Measurements from ENCODE around the gene TLR4. TPM values are rescaled to one million over a fixed set of nuclear protein-coding genes. Genes with fewer than 3 reads are reported as not detected.

TLR4 gene
- total and polyA plus RNA-seq, 7 donors, result 1.5 to 8.3 (median 4.8) TPM

GRCh38 chr9:117771136-117771535, 66.9 kb downstream of the TLR4 start:
- WGBS, 3 donors, result 44 to 78% (median 70%) methylated on average over 4 of the region's 4 CpGs
- Histone ChIP-seq H3K4me3 (no peak overlapping the region), H3K36me3 (ENCODE audit: insufficient read depth in 1 of 2, low read depth in 1 of 2) (no peaks in the 10 kb centered on the region), H3K27ac (no peak overlapping the region), H3K4me1 (no peaks in the 10 kb centered on the region), H3K27me3 (ENCODE audit: insufficient read depth in 3 of 3, low read length in 2 of 3) (no peaks in the 10 kb centered on the region), H3K9me3 (no peaks in the 10 kb centered on the region)
- no peak for TF ChIP-seq CTCF (IDR thresholded peaks at IDR 0.05)
- intact Hi-C loops (cut with DNase I), result no loop called here
- DNase-seq (no peak), ATAC-seq (no peak)

- DNase-seq (peak in 1 of 2 donors; percentile 10), ATAC-seq (peak in 1 of 4 donors; percentile 54)
- no peaks in the 10 kb centered on the region for H3K36me3 ChIP-seq (ENCODE audit: insufficient read depth in 1 of 2, low read depth in 1 of 2)
- no peak overlapping the region for H3K4me3 ChIP-seq
- intact Hi-C loops (cut with DNase I), result no loop called here
- H3K4me1 ChIP-seq, result no peaks in the 10 kb centered on the region
- TF ChIP-seq CTCF (IDR thresholded peaks at IDR 0.05), result no peak
- no peak overlapping the region for H3K27ac ChIP-seq
- no peaks in the 10 kb centered on the region for H3K9me3 ChIP-seq
- H3K27me3 ChIP-seq (ENCODE audit: insufficient read depth in 3 of 3, low read length in 2 of 3), result no peaks in the 10 kb centered on the region
- 18 to 20% (median 19%) methylated on average over 3 of the region's 3 CpGs for WGBS, 3 donors
Measured at GRCh38 chr9:117772960-117773359, 68.8 kb downstream of the TLR4 start.

All from psoas muscle (tissue), 8 donors.